BLaER1 treated with 17β-estradiol and CSF1 and Interleukin-3, amounts not matched to agents 10 nM and 100 nM (cell line): ENCODE measurements around the gene HINFP.
"Not testable (repeated sequence)": the region's sequence is repeated elsewhere in the genome, so short reads cannot be mapped to it uniquely, and the experiment has no call there.

Experiments
- H3K27ac ChIP-seq, 11 experiments: shearing (Covaris generic); formaldehyde crosslinking; 2 replicates each; pipeline ENCODE4 v1.8.1; 2022
- H3K27me3 ChIP-seq, 11 experiments: shearing (Covaris generic); formaldehyde crosslinking; 2 replicates each; pipeline ENCODE4 v1.8.1; 2022
- H3K36me3 ChIP-seq, 11 experiments: shearing (Covaris generic); formaldehyde crosslinking; 2 replicates each; pipeline ENCODE4 v1.8.1; 2022
- H3K4me1 ChIP-seq, 10 experiments: shearing (Covaris generic); formaldehyde crosslinking; 2 replicates each; pipeline ENCODE4 v1.8.1; 2022
- H3K4me2 ChIP-seq, 11 experiments: shearing (Covaris generic); formaldehyde crosslinking; 2 replicates each; pipeline ENCODE4 v1.8.1; 2022
- H3K4me3 ChIP-seq, 10 experiments: shearing (Covaris generic); formaldehyde crosslinking; 2 replicates each; pipeline ENCODE4 v1.8.1; 2022
- H3K9ac ChIP-seq, 11 experiments: shearing (Covaris generic); formaldehyde crosslinking; 2 replicates each; pipeline ENCODE4 v1.8.1; 2022
- H3K9me3 ChIP-seq, 11 experiments: shearing (Covaris generic); formaldehyde crosslinking; replicated peaks in 1 of 11; 2 replicates each; pipeline ENCODE4 v1.8.1; 2022
- H4K20me1 ChIP-seq, 11 experiments: shearing (Covaris generic); formaldehyde crosslinking; 2 replicates each; pipeline ENCODE4 v1.8.1; 2022
- Cebpa-rat ChIP-seq, 11 experiments: shearing (Covaris generic); IDR thresholded peaks; 2 replicates each; pipeline ENCODE4 v1.8.1; 2022

The HINFP gene

DNA sequence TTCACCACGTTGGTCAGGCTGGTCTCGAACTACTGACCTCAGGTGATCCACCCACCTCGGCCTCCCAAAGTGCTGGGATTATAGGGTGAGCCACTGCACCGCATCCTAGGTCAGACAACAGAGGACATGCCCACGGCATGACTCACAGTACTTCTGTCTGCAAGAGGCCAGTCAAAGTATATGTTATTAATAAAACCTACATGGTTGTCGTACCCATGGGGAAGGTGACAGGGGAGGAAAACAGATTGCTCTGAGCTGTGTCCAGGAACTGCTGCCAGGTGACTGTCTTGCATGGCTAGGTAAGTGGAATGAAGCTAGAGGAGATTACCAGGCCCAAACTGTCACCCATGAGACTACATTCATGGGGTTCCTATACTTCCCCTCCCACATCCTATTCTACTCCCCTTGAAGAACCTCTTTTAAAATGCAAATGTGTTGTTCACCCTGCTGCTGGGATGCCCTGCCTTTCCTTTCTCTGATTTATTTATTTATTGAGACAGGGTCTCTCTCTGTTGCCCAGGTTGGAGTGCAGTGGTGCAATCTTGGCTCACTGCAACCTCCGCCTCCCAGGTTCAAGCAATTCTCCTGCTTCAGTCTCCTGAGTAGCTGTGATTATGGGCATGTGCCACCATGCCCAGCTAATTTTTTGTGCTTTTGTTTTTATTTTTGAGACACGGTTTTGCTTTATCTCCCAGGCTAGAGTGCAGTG, 45.1 kb downstream of the HINFP start:
- Histone ChIP-seq H3K36me3 (no peaks in the 10 kb centered on the region), H3K4me3 (no peak overlapping the region), H4K20me1 (no peaks in the 10 kb centered on the region), H3K9ac (peak overlapping the region in 1 of 11 experiments; percentile 27; a peak in 2 of 22 replicates), H3K27me3 (no peaks in the 10 kb centered on the region), H3K4me1 (peaks cover 20 to 41% (median 34%) of the 10 kb centered on the region in 10 experiments), H3K9me3 (no peaks in the 10 kb centered on the region), H3K27ac (no peak overlapping the region), H3K4me2 (peak overlapping the region; percentile 13 to 69 (median 40); a peak in 19 of 22 replicates)
- TF ChIP-seq Cebpa-rat (IDR thresholded peaks at IDR 0.05), result no peak

DNA sequence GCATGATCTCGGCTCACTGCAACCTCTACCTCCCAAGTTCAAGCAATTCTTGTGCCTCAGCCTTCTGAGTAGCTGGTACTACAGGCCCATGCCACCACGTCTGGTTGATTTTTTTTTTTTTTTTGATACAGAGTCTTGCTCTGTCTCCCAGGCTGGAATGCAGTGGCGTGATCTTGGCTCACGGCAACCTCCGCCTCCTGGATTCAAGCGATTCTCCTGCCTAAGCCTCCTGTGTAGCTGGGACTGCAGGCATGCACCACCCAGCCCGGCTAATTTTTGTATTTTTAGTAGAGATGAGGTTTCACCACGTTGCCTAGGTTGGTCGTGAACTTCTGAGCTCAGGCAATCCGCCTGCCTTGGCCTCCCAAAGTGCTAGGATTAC, 45.7 kb downstream of the HINFP start:
- Histone ChIP-seq H3K4me2 (peak overlapping the region in 9 of 11 experiments; percentile 13 to 69 (median 52); a peak in 13 of 22 replicates), H3K9ac (0 out of 22 replicates have a peak overlapping the region, but pooled peaks of 1 of the 11 experiments have one; percentile 15), H3K4me1 (peaks cover 23 to 43% (median 36%) of the 10 kb centered on the region in 10 experiments)
- not testable (repeated sequence) for H3K4me3 ChIP-seq, H3K9me3 ChIP-seq, H4K20me1 ChIP-seq, H3K27ac ChIP-seq, H3K27me3 ChIP-seq, H3K36me3 ChIP-seq

DNA sequence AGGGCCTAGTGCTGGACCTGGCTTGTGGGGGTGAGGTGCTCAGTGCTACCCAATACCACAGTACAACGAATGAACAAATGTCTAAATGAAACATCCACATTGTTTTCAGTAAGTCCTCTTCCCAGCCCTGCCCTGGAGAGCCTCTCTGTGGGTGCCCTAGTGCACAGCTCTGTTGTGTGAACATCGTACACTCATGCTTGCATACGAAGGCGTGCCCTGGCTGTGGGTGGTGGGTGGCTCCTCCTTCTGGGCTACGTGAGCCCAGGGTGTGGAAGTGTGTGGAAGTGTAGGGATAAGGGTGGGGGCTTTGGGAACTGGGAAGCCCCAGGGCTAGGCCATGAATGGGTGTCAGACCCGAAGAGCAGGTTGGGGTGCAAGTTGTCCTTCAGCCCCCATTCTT, 46.6 kb downstream of the HINFP start:
- no peak for TF ChIP-seq Cebpa-rat (IDR thresholded peaks at IDR 0.05)
- H3K27ac ChIP-seq, result no peak overlapping the region
- peak overlapping the region in 7 of 11 experiments; percentile 8 to 97 (median 90); a peak in 4 of 22 replicates for H3K4me2 ChIP-seq

DNA sequence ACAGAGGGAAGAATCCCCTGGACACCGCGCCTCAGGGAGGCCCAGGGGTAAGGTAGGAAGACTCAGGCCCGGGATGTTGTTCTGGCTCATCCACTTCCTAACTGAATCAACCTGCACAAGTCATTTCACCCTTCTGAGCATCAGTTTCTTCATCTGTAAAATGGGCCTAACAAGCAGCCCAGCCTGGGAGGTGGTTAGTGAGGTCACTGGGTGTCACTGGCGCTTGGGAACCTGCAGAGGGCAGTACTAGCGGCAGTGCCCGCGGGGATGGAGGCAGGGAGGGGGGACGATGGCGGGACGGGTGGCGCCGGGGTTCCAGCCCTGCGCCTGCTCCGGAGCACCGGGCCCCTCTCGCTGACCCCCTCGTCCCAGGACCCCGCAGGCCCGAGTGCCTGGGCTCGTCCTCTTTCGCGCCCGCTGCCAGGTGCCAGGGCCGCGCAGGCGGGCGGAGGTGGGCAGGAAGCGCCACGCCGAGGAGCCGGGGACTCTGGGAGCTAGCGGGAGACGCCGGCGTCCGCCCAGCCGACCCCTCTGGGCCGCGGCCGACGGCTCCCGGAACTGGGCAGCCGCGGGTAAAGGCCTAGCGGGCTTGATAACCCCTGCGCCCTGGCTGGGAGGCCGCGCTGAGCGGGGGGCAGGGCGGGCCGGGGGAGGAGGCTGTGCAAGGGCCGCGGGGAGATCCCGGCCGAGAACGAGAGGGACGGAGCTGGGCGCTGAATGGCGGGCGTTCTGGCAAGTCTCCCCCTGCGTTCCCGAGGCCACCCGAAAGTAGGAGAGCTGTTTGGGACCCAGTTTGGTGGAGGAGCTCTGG, 47.3 kb downstream of the HINFP start, which contains the start of gene NLRX1:
Gene NLRX1, plus strand, starts transcription at position 255 of the 811 bp plus-strand sequence. CDS start 2,679 bp downstream, outside the sequence.
- Histone ChIP-seq H3K4me3 (peak within 1 kb of the TSS; percentile 71 to 89 (median 80)), H3K4me1 (peaks cover 32 to 50% (median 42%) of the 10 kb centered on the region in 10 experiments), H3K27ac (peak within 1 kb of the TSS; percentile 85 to 97 (median 93)), H3K9ac (peak within 1 kb of the TSS; percentile 91 to 97 (median 94)), H3K9me3 (no peaks in the 10 kb centered on the region), H3K27me3 (no peaks in the 10 kb centered on the region), H4K20me1 (no peaks in the 10 kb centered on the region), H3K36me3 (peaks cover 0 to 6% (median under 1%) of the 10 kb centered on the region in 11 experiments; a peak in 4 of 22 replicates), H3K4me2 (peak within 1 kb of the TSS; percentile 87 to 97 (median 92))
- TF ChIP-seq Cebpa-rat (IDR thresholded peaks at IDR 0.05), result no peak

More for the DNA sequence above, 46.6 kb downstream of the HINFP start:
- Histone ChIP-seq H4K20me1 (no peaks in the 10 kb centered on the region), H3K9ac (peak overlapping the region in 1 of 11 experiments; percentile 96; a peak in 1 of 22 replicates), H3K36me3 (no peaks in the 10 kb centered on the region), H3K9me3 (no peaks in the 10 kb centered on the region), H3K4me1 (peaks cover 32 to 50% (median 42%) of the 10 kb centered on the region in 10 experiments), H3K27me3 (no peaks in the 10 kb centered on the region), H3K4me3 (peak overlapping the region in 5 of 10 experiments; percentile 71 to 89 (median 75); a peak in 4 of 20 replicates)

DNA sequence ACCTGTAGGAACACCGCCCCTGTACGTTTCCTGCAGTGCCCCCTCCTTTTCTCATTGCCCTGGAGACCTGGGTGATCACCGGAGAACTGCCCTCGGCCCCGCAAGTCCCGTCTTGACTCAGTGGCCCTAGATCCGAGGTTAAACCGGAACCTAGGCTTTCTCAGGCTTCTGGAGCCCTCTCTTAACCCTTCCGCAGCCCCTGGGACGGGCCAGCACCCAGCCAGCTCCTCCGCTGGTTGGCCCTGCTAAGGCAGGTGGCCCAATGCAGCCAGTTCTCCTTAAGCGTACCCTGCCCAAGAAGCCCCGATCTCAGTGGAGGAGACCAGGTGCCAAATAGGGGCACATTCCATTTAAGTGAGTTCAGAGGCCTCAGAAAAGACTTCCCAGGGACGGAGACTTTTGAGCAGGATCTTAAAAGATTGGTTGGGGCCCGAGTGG, 47.9 kb downstream of the HINFP start:
- Histone ChIP-seq H3K9ac (peak overlapping the region; percentile 91 to 97 (median 94)), H3K27ac (peak overlapping the region; percentile 85 to 97 (median 93)), H3K4me1 (peaks cover 32 to 50% (median 42%) of the 10 kb centered on the region in 10 experiments)

DNA sequence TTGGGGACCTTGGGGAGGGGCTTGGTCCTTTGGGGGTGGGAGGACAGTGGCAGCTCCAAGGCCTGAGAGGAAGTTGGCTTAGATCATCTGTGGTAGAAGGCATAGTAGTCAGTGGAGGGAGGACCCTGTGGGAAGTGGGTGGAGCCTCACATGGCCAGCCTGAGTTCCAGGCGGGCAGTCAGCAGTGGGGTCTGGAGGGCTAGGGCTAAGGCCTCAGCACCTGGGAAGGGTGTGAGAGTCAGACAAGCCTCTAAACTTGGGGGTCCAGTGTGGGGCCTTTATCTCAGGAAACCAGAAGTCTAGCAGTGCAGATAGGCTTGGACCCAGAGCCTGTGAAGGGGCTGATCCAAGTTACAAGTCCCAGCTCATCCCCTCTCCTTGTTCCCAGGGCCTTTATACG, 51.1 kb downstream of the HINFP start:
- H3K27ac ChIP-seq, result 0 out of 22 replicates have a peak overlapping the region, but pooled peaks of 2 of the 11 experiments have one; percentile 26 to 35
- no peaks in the 10 kb centered on the region for H3K27me3 ChIP-seq
- no peaks in the 10 kb centered on the region for H4K20me1 ChIP-seq
- H3K4me3 ChIP-seq, result no peak overlapping the region
- no peaks in the 10 kb centered on the region for H3K9me3 ChIP-seq
- peak overlapping the region in 8 of 11 experiments; percentile 13 to 62 (median 36); a peak in 13 of 22 replicates for H3K4me2 ChIP-seq
- peaks cover 0 to 29% (median 14%) of the 10 kb centered on the region in 11 experiments; a peak in 15 of 22 replicates for H3K36me3 ChIP-seq
- H3K9ac ChIP-seq, result peak overlapping the region in 1 of 11 experiments; percentile 9; a peak in 2 of 22 replicates
- no peak for TF ChIP-seq Cebpa-rat (IDR thresholded peaks at IDR 0.05)
- H3K4me1 ChIP-seq, result peaks cover 29 to 49% (median 40%) of the 10 kb centered on the region in 10 experiments

More for the DNA sequence above, 47.9 kb downstream of the HINFP start:
- peak overlapping the region; percentile 87 to 97 (median 92) for H3K4me2 ChIP-seq
- H3K27me3 ChIP-seq, result no peaks in the 10 kb centered on the region
- peak overlapping the region; percentile 71 to 89 (median 80) for H3K4me3 ChIP-seq
- H4K20me1 ChIP-seq, result no peaks in the 10 kb centered on the region
- no peaks in the 10 kb centered on the region for H3K9me3 ChIP-seq
- peaks cover 0 to 12% (median 6%) of the 10 kb centered on the region in 11 experiments; a peak in 11 of 22 replicates for H3K36me3 ChIP-seq
- no peak for TF ChIP-seq Cebpa-rat (IDR thresholded peaks at IDR 0.05)

DNA sequence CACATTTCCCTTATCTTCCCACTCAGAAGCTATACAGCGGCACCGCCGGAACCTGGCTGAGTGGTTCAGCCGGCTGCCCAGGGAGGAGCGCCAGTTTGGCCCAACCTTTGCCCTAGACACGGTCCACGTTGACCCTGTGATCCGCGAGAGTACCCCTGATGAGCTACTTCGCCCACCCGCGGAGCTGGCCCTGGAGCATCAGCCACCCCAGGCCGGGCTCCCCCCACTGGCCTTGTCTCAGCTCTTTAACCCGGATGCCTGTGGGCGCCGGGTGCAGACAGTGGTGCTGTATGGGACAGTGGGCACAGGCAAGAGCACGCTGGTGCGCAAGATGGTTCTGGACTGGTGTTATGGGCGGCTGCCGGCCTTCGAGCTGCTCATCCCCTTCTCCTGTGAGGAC, 52.1 kb downstream of the HINFP start:
- Histone ChIP-seq H3K27me3 (no peaks in the 10 kb centered on the region), H3K4me3 (no peak overlapping the region), H4K20me1 (no peaks in the 10 kb centered on the region), H3K4me2 (no peak overlapping the region), H3K36me3 (peaks cover 0 to 29% (median 14%) of the 10 kb centered on the region in 11 experiments; a peak in 15 of 22 replicates), H3K4me1 (peaks cover 39 to 51% (median 46%) of the 10 kb centered on the region in 10 experiments), H3K9ac (no peak overlapping the region), H3K27ac (no peak overlapping the region), H3K9me3 (no peaks in the 10 kb centered on the region)
- TF ChIP-seq Cebpa-rat (IDR thresholded peaks at IDR 0.05), result no peak

DNA sequence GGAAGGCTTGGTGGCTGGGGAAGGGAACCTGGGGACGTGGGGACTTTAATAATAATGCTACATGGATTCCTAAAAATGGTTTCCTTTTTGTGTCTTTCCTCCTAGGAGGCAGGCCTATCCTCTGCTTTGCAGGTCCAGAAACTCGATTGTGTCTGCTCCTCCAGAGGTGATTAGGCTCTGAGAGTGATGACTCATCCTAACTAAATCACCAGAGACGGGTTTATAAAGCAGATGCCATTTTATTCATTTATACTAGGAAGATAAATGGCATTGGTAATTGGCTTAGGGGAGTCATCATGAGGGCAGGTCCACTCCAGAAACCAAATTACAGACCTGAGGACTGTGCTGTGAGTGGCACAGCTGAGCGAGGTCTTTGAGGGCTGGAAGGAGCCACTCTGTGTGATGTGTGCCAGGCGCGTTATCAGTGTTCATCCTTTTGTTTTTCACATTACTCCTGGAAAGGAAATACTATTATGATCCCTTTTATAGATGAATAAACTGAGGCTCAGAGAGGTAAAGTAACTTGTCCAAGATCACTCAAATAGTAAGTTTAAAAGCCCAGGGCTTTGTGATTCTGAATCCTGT, 54.2 kb downstream of the HINFP start:
- Histone ChIP-seq H3K27me3 (no peaks in the 10 kb centered on the region), H3K36me3 (peaks cover 5 to 38% (median 22%) of the 10 kb centered on the region in 11 experiments; a peak in 17 of 22 replicates), H3K9ac (peak overlapping the region in 2 of 11 experiments; percentile 0 to 12; a peak in 1 of 22 replicates), H3K4me2 (peak overlapping the region in 4 of 11 experiments; percentile 2 to 21 (median 8); a peak in 1 of 22 replicates), H3K27ac (no peak overlapping the region), H3K9me3 (no peaks in the 10 kb centered on the region), H4K20me1 (no peaks in the 10 kb centered on the region), H3K4me3 (no peak overlapping the region), H3K4me1 (peaks cover 36 to 51% (median 42%) of the 10 kb centered on the region in 10 experiments)
- TF ChIP-seq Cebpa-rat (IDR thresholded peaks at IDR 0.05), result no peak
